AG04449 (cell line): ENCODE data around the gene DNAAF8.

Experiments
- CTCF ChIA-PET: fragments of 350-600 bp; formaldehyde crosslinking; extraction: SDS; loops from one replicate; lab custom pipeline; 2021; ENCODE audit warnings: antibody characterized with exemption; lab: Yijun Ruan, JAX
- POLR2A ChIA-PET: fragments of 400-600, 350-600 bp; formaldehyde crosslinking; extraction: SDS; loops from one replicate; lab custom pipeline; 2020; ENCODE audit warnings: antibody characterized with exemption, inconsistent platforms; lab: Yijun Ruan, JAX
- DNase-seq: peaks from one replicate; pipeline ENCODE4 v3.0.0-alpha.2; 2010; ENCODE audit warnings: low read depth, low spot score
- H3K4me3 ChIP-seq: 2 replicates; pipeline ENCODE4 v1.5.1; 2011; ENCODE audit warnings: low read depth, mild to moderate bottlenecking, control low read depth, low read length
- CTCF ChIP-seq: IDR thresholded peaks from one replicate; pipeline ENCODE4 v1.5.1; 2011; ENCODE audit warnings: mild to moderate bottlenecking, moderate library complexity, low read length, control low read depth, inconsistent platforms; ENCODE audit not compliant: insufficient read depth; ENCODE audit errors: missing control alignments

Gene DNAAF8

GRCh38 chr16:4687946-4688673 is 46.2 kb upstream of the DNAAF8 start:
- POLR2A ChIA-PET, result no interaction called here
- TF ChIP-seq CTCF, result no peak
- H3K4me3 ChIP-seq, result no peak overlapping the region
- CTCF ChIA-PET, result no interaction called here
- no peak for DNase-seq

GRCh38 chr16:4688674-4689045 is 45.7 kb upstream of the DNAAF8 start:
- TF ChIP-seq CTCF, result no peak
- DNase-seq, result no peak
- POLR2A ChIA-PET, result no interaction called here
- CTCF ChIA-PET, result no interaction called here
- H3K4me3 ChIP-seq, result no peak overlapping the region

GRCh38 chr16:4689091-4689671 is 45.2 kb upstream of the DNAAF8 start:
- no peak for TF ChIP-seq CTCF
- DNase-seq, result no peak
- ChIA-PET CTCF (interaction anchor here (2.7 kb wide), 1 partner anchor 267 kb away, joined by 7 read pairs; no protein-coding TSS in a partner anchor), POLR2A (no interaction called here)
- no peak overlapping the region for H3K4me3 ChIP-seq

GRCh38 chr16:4689864-4690704 is 44.3 kb upstream of the DNAAF8 start:
- ChIA-PET CTCF (interaction anchor here (2.7 kb wide), 1 partner anchor 266 kb away, joined by 7 read pairs; no protein-coding TSS in a partner anchor), POLR2A (interaction anchor here (0.6 kb wide), 1 partner anchor 14 kb away, joined by 3 read pairs; no protein-coding TSS in a partner anchor)
- no peak overlapping the region for H3K4me3 ChIP-seq
- no peak for DNase-seq
- no peak for TF ChIP-seq CTCF

- no peak overlapping the region for H3K4me3 ChIP-seq
- ChIA-PET POLR2A (interaction anchor here (0.6 kb wide), 1 partner anchor 13 kb away, joined by 3 read pairs; no protein-coding TSS in a partner anchor), CTCF (interaction anchor here (0.8 to 2.7 kb wide), 2 partner anchors 67 to 265 kb away, joined by 3 to 7 read pairs; partner anchors contain the start of gene MGRN1)
- TF ChIP-seq CTCF, result no peak
- DNase-seq, result no peak
These were observed 43.2 kb upstream of the DNAAF8 start for GRCh38 chr16:4690946-4691665.
